GM18870 (cell line): ENCODE results near the gene DDX3Y.

Source experiments
- ATAC-seq: cut with Tn5 transposase; IDR thresholded peaks from one replicate; pipeline ENCODE4 v1.9.1; 2021; ENCODE audit warnings: moderate library complexity; ENCODE audit not compliant: unreplicated experiment

The DDX3Y gene

GRCh38 chrY:12904618-12905516, at the start of gene DDX3Y:
TSS of gene DDX3Y (plus strand) at chrY:12904868. CDS start at chrY:12904937, 69 bp downstream.
- no peak for ATAC-seq

DNA sequence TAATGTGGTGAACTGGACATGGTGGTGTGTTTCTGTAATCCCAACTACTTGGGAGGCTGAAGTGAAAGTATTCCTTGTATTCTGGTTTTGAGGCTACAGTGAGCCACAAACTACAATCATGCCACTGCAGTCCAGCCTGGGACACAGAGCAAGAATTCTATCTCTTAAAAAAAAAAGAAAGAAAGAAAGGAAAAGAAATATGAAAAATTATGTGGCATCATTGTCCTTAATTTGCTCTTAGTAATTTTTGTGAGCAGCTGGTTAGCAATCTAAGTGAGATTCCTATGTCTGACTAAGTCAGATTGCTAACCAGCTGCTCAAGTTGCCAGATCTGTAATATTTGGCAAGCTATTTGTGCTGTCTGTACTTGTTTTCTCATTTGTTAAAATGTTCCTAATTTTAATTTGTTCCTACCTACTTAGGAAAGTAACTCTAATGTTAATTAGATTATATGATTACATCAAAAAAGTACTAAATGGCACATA, 48.8 kb upstream of the DDX3Y start:
- no peak for ATAC-seq

DNA sequence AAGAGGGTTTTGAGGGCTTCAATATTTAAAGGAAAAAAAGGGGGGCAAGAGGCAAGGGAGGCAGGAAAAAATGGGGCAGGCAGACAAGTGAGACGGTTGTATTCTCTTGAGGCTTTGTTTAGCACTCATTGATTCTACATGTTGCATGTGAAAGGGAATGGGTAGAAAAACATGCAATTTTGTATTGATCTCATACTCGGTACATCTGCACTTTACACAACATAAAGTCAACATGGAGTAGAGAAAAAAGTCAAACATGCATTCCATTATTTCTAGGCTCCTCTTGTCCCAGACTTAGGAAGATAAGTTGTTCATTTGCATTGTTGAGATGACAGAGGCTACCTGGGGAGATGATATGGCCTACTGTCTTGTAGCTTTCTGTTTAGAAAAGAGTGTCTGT, 36.7 kb upstream of the DDX3Y start:
- no peak for ATAC-seq

DNA sequence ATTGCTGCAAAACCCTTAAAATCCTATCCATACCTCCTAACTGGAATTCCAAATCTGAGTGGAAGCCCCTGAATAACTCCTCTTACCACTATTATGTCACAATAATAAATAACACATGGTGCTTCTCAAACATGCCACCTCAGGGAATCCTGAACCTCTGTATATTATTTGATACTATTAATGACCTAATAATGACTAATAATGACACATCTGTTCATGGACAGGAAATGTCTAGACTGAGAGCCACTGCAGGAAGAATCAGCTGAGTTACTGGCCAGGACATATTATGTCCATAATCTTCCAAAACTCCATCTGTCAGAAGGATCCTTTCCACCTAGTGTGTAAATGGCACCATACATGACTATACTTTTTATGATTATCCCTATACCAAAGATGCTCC, 7.7 kb upstream of the DDX3Y start:
- ATAC-seq: no peak

- ATAC-seq: no peak
Measured at GRCh38 chrY:12898604-12899003, 6.1 kb upstream of the DDX3Y start.

- ATAC-seq: no peak
Measured at GRCh38 chrY:12905517-12905872, 827 bp downstream of the DDX3Y start.

DNA sequence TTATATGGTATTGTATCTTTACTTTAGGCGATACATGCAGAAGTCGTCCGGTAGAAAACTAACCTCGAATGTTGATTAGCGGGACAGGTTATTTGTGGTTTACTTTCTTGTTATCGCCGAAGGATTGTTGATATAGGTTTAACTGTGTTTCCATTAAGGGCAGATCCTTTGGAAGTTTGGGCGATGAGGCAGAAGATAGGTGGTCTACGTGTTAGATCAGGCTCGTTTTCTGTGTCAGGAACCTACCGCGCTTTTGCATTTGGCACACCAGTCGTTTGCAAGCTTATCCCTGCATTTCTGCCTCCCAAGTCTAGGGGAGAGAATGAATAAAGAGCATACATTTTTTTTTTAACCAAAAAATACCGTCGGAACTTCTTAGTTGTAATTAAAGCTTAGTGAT, 1.2 kb downstream of the DDX3Y start:
- no peak for ATAC-seq

- ATAC-seq: no peak
Measured at GRCh38 chrY:12913541-12913940, 8.9 kb downstream of the DDX3Y start.

GRCh38 chrY:12928043-12928442, 23.4 kb downstream of the DDX3Y start:
- no peak for ATAC-seq

DNA sequence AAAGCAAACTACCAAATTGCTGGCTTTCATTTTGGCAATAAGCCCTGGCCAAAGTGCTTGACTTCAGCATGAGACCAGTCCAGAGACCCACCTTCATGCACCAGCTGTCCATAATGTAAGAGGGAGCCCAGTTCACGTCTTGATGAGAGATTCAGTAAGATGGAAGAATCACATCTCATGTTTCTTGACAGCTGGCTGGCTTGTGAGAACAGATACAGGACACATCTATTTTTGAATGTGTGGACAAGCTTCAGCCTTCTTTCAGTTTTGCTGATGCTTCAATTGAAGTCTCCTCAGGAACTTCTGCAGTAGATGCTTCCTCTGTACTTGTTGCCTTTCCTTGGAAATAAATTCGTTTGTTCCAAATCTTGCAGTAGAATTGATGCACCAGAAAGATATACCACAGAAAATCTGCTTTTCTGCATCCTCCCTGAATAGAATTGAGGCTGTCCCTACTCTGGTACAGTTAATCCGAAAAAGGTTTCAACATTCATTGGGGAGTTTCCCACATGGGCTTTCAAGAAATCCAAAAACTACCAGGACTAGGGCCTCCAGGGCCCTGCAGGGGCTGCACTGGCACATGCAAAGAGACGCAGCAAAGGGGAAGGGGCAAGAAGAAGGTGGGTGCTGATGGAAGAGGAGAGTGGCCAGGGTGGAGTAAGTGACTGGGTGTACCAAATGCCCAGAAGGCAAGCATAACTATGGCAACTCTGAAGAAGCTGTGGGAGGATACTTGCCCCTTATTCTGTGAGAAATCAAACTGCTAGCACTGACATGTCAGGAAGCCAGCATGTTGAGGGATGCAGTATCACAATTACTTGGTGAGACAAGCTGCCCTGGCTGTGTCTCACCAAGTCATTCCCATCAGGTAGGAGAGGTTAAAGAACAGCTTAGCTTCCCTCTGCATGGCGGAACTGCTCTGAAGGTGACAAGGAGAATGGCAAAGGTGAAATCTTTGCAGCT, 37.3 kb downstream of the DDX3Y start:
- ATAC-seq: no peak
